Endodermal cell (in vitro differentiated cells): ENCODE data around the gene TNF. TPM values are rescaled to one million over a fixed set of nuclear protein-coding genes. Genes with fewer than 3 reads are reported as not detected.

ENCODE experiments used
- DNase-seq: peaks from one replicate; pipeline ENCODE4 v3.0.0-alpha.2; 2017
- H3K27ac ChIP-seq: 2 replicates; pipeline ENCODE4 v1.5.1; 2013; ENCODE audit warnings: mild to moderate bottlenecking, low read depth, low read length, moderate library complexity
- H3K27me3 ChIP-seq: 2 replicates; pipeline ENCODE4 v1.6.1; 2013; ENCODE audit warnings: mild to moderate bottlenecking, low read length, moderate library complexity; ENCODE audit not compliant: insufficient read depth, control insufficient read depth, poor library complexity, severe bottlenecking
- H3K36me3 ChIP-seq: 2 replicates; pipeline ENCODE4 v1.7.0; 2013; ENCODE audit warnings: mild to moderate bottlenecking, low read length, moderate library complexity; ENCODE audit not compliant: control insufficient read depth, insufficient read depth
- H3K4me1 ChIP-seq: one replicate; pipeline ENCODE4 v1.7.0; 2013; ENCODE audit warnings: low read length; ENCODE audit not compliant: control insufficient read depth, insufficient read depth
- H3K4me3 ChIP-seq: 2 replicates; pipeline ENCODE4 v1.5.1; 2013; ENCODE audit warnings: mild to moderate bottlenecking, low read length, moderate library complexity
- H3K9ac ChIP-seq: 2 replicates; pipeline ENCODE4 v1.6.1; 2013; ENCODE audit warnings: mild to moderate bottlenecking, low read length, moderate library complexity; ENCODE audit not compliant: poor library complexity, severe bottlenecking; ENCODE audit errors: extremely low read depth
- H3K9me3 ChIP-seq: 2 replicates; pipeline ENCODE4 v1.6.1; 2013; ENCODE audit warnings: mild to moderate bottlenecking, low read length, moderate library complexity; ENCODE audit not compliant: control insufficient read depth
- H3K27ac Mint-ChIP-seq: 2 replicates; pipeline ENCODE4 v1.8.0; 2020; ENCODE audit warnings: mixed read lengths
- H3K27me3 Mint-ChIP-seq: 2 replicates; pipeline ENCODE4 v1.8.0; 2021; ENCODE audit warnings: mild to moderate bottlenecking, mixed read lengths; ENCODE audit not compliant: insufficient read depth
- H3K36me3 Mint-ChIP-seq: 2 replicates; pipeline ENCODE4 v1.8.0; 2020; ENCODE audit warnings: low read depth, mixed read lengths
- H3K4me1 Mint-ChIP-seq: 2 replicates; pipeline ENCODE4 v1.8.0; 2020; ENCODE audit warnings: mixed read lengths
- H3K4me3 Mint-ChIP-seq: 2 replicates; pipeline ENCODE4 v1.8.0; 2020; ENCODE audit warnings: mild to moderate bottlenecking, moderate library complexity, mixed read lengths
- H3K9me3 Mint-ChIP-seq: 2 replicates; pipeline ENCODE4 v1.8.0; 2020; ENCODE audit warnings: mild to moderate bottlenecking, mixed read lengths
- WGBS, 2 experiments: methylation state at CpG; one replicate each; pipeline versions ENCODE4 v1.1.5 to v1.1.7; 2013; ENCODE audit warnings: missing lambda C conversion rate in 2 of 2, mixed read lengths in 1 of 2; ENCODE audit not compliant: insufficient coverage in 1 of 2, insufficient read length in 1 of 2; 5-methylcytosine and 5-hydroxymethylcytosine counted together
- total RNA-seq, 2 donors: library from RNA; stranded (reverse); fragmentation: NEBNext Ultra II Directional in 1 of 2; extraction: Animal tissue kit (Norgen Biotek cat#: 25700) in 1 of 2; gene quantifications; 2 replicates in 1 of 2; 3 replicates in 1 of 2; pipeline ENCODE4 v1.2.1, GENCODE V29; 2021
- TF ChIP-seq, protein P1 (sequence below): fragments of 200-600 bp; sonication (generic); conservative IDR thresholded peaks from 2 replicates; pipeline ENCODE4 v1.5.0; 2021; ENCODE audit warnings: antibody characterized with exemption, mild to moderate bottlenecking

Gene TNF
- total RNA-seq, 2 donors from 2014 or later: not detected

- H3K4me3 ChIP-seq: no peak within 1 kb of the TSS
- Mint-ChIP-seq H3K9me3 (no peaks in the 10 kb centered on the region), H3K27me3 (peaks cover 24% of the 10 kb centered on the region), H3K4me1 (peaks cover 10% of the 10 kb centered on the region), H3K27ac (no peak within 1 kb of the TSS), H3K4me3 (no peak within 1 kb of the TSS), H3K36me3 (no peaks in the 10 kb centered on the region)
- H3K4me1 ChIP-seq: no peaks in the 10 kb centered on the region
- H3K27me3 ChIP-seq: no peaks in the 10 kb centered on the region
- TF ChIP-seq, protein P1, sequence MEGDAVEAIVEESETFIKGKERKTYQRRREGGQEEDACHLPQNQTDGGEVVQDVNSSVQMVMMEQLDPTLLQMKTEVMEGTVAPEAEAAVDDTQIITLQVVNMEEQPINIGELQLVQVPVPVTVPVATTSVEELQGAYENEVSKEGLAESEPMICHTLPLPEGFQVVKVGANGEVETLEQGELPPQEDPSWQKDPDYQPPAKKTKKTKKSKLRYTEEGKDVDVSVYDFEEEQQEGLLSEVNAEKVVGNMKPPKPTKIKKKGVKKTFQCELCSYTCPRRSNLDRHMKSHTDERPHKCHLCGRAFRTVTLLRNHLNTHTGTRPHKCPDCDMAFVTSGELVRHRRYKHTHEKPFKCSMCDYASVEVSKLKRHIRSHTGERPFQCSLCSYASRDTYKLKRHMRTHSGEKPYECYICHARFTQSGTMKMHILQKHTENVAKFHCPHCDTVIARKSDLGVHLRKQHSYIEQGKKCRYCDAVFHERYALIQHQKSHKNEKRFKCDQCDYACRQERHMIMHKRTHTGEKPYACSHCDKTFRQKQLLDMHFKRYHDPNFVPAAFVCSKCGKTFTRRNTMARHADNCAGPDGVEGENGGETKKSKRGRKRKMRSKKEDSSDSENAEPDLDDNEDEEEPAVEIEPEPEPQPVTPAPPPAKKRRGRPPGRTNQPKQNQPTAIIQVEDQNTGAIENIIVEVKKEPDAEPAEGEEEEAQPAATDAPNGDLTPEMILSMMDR: no peak
- no peaks in the 10 kb centered on the region for H3K9me3 ChIP-seq
- no peak for DNase-seq
- H3K36me3 ChIP-seq: no peaks in the 10 kb centered on the region
- H3K9ac ChIP-seq: no peak within 1 kb of the TSS
- WGBS, 2 experiments: 53% methylated on average over 1 of the region's 1 CpG; no CpG with 5 or more reads in 1 of the 2 experiments
- no peak within 1 kb of the TSS for H3K27ac ChIP-seq
Measured at GRCh38 chr6:31586008-31586407, 10.6 kb downstream of the TNF start, which contains the start of gene LST1. TSS of gene LST1 (plus strand) at chr6:31586277. CDS start at chr6:31587300, 1,023 bp downstream.

DNA sequence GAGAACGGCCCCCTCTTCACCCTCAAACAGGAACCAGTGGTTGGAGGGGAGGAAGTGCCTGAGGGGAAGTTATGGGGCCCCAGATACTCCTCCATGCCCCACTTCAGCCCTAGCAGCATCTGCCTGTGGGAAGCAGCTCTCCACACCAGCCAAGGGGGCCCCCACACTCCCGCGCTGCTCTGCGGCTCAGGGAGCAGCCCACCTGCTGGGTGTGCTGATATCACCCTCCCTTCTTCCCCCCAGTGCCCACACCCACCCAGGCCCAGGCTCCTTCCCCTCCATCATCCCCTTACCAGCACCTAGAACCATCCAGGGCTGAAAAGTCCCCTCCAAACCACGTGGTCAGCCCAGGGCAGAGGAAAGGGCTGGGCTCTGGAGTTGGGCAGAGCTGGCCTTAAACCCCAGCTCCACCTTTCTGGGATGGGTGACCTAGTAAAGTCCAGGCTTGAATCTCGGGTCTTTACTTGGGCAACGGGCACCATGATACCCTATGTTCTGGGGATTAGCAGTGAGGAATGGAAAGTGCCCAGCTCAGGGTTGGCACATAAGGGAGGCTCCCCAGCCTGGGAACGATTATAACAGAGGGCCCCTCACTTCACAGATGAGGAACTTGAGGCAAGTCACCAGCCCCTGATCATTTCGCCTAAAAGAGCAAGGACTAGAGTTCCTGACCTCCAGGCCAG lies 11.4 kb downstream of the TNF start:
- H3K27ac Mint-ChIP-seq: no peak overlapping the region

GRCh38 chr6:31587791-31588777 lies 12.7 kb downstream of the TNF start:
- no peak overlapping the region for H3K27ac ChIP-seq
- no peaks in the 10 kb centered on the region for H3K36me3 ChIP-seq
- Mint-ChIP-seq H3K4me3 (no peak overlapping the region), H3K27me3 (peaks cover 9% of the 10 kb centered on the region), H3K36me3 (no peaks in the 10 kb centered on the region), H3K27ac (no peak overlapping the region), H3K9me3 (no peaks in the 10 kb centered on the region), H3K4me1 (no peaks in the 10 kb centered on the region)
- TF ChIP-seq, protein P1: no peak
- H3K27me3 ChIP-seq: no peaks in the 10 kb centered on the region
- DNase-seq: no peak
- H3K4me3 ChIP-seq: no peak overlapping the region
- H3K9ac ChIP-seq: no peak overlapping the region
- 89 to 92% methylated on average over 6 to 12 of the region's 12 CpGs for WGBS, 2 experiments
- H3K4me1 ChIP-seq: no peaks in the 10 kb centered on the region
- no peaks in the 10 kb centered on the region for H3K9me3 ChIP-seq

More for the DNA sequence above, 11.4 kb downstream of the TNF start:
- Mint-ChIP-seq H3K36me3 (no peaks in the 10 kb centered on the region), H3K4me1 (peaks cover 2% of the 10 kb centered on the region), H3K9me3 (no peaks in the 10 kb centered on the region), H3K27me3 (peaks cover 20% of the 10 kb centered on the region), H3K4me3 (no peak overlapping the region)
- WGBS, 2 experiments: 79 to 82% methylated on average over 6 to 9 of the region's 9 CpGs
- H3K27me3 ChIP-seq: no peaks in the 10 kb centered on the region
- H3K9me3 ChIP-seq: no peaks in the 10 kb centered on the region
- no peak overlapping the region for H3K4me3 ChIP-seq
- H3K36me3 ChIP-seq: no peaks in the 10 kb centered on the region
- TF ChIP-seq, protein P1: no peak
- DNase-seq: no peak
- H3K27ac ChIP-seq: no peak overlapping the region
- no peaks in the 10 kb centered on the region for H3K4me1 ChIP-seq
- H3K9ac ChIP-seq: no peak overlapping the region
